ENCODE measurements around the gene EFCAB14.

GRCh38 chr1:46718727-46719622 lies at the start of gene EFCAB14:
- no peak for TF ChIP-seq RAD21 (IDR thresholded peaks at IDR 0.05; ENCODE audit: low read depth)
- TF ChIP-seq, protein P1, sequence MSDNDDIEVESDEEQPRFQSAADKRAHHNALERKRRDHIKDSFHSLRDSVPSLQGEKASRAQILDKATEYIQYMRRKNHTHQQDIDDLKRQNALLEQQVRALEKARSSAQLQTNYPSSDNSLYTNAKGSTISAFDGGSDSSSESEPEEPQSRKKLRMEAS (IDR thresholded peaks at IDR 0.05), result peak; percentile 53
- TF ChIP-seq TAF1 (IDR thresholded peaks at IDR 0.05; ENCODE audit: low read depth), result peak; percentile 84
- TF ChIP-seq TCF12 (IDR thresholded peaks at IDR 0.05; ENCODE audit: low read depth), result peak; percentile 52
- TF ChIP-seq EP300 (IDR thresholded peaks at IDR 0.05; ENCODE audit: borderline replicate concordance), result no peak; the same call in 1 of the 2 replicates
- no peak for TF ChIP-seq TEAD4 (IDR thresholded peaks at IDR 0.05)
- 0 out of 2 replicates have a peak, but pooled peaks have one; percentile 36 for TF ChIP-seq USF1 (IDR thresholded peaks at IDR 0.05)
- TF ChIP-seq ZBTB7A (IDR thresholded peaks at IDR 0.05; ENCODE audit: low read depth), result 0 out of 2 replicates have a peak, but pooled peaks have one; percentile 22
- TF ChIP-seq, protein P2, sequence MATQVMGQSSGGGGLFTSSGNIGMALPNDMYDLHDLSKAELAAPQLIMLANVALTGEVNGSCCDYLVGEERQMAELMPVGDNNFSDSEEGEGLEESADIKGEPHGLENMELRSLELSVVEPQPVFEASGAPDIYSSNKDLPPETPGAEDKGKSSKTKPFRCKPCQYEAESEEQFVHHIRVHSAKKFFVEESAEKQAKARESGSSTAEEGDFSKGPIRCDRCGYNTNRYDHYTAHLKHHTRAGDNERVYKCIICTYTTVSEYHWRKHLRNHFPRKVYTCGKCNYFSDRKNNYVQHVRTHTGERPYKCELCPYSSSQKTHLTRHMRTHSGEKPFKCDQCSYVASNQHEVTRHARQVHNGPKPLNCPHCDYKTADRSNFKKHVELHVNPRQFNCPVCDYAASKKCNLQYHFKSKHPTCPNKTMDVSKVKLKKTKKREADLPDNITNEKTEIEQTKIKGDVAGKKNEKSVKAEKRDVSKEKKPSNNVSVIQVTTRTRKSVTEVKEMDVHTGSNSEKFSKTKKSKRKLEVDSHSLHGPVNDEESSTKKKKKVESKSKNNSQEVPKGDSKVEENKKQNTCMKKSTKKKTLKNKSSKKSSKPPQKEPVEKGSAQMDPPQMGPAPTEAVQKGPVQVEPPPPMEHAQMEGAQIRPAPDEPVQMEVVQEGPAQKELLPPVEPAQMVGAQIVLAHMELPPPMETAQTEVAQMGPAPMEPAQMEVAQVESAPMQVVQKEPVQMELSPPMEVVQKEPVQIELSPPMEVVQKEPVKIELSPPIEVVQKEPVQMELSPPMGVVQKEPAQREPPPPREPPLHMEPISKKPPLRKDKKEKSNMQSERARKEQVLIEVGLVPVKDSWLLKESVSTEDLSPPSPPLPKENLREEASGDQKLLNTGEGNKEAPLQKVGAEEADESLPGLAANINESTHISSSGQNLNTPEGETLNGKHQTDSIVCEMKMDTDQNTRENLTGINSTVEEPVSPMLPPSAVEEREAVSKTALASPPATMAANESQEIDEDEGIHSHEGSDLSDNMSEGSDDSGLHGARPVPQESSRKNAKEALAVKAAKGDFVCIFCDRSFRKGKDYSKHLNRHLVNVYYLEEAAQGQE (IDR thresholded peaks at IDR 0.05; ENCODE audit: low read depth), result no peak
- peak; percentile 57 for TF ChIP-seq YY1 (IDR thresholded peaks at IDR 0.05; ENCODE audit: low read depth)
- no peak for TF ChIP-seq FOXM1 (IDR thresholded peaks at IDR 0.05; ENCODE audit: borderline replicate concordance, low read depth)
- peak; percentile 93 for TF ChIP-seq CREB1 (IDR thresholded peaks at IDR 0.05; ENCODE audit: low read depth)
- no peak for TF ChIP-seq EGR1 (IDR thresholded peaks at IDR 0.05)

Measured in Ishikawa (cell line).